Endothelial cell of umbilical vein (primary cell): Measurements from ENCODE around the gene IRF2.

ENCODE experiments used
- CTCF ChIP-seq, 2 donors: IDR thresholded peaks; 1 replicate in 1 of 2; 2 replicates in 1 of 2; pipeline ENCODE4 v1.5.1; 2011; ENCODE audit warnings: low read length in 2 of 2, mild to moderate bottlenecking in 2 of 2, moderate library complexity in 2 of 2, control low read depth in 1 of 2, inconsistent platforms in 1 of 2, low read depth in 1 of 2; ENCODE audit not compliant: insufficient read depth in 1 of 2; ENCODE audit errors: extremely low read depth in 1 of 2
- EZH2 ChIP-seq: IDR thresholded peaks from 2 replicates; pipeline ENCODE4 v1.6.1; 2012; ENCODE audit warnings: borderline replicate concordance, low read depth, mild to moderate bottlenecking, moderate library complexity, low read length, inconsistent platforms; ENCODE audit not compliant: severe bottlenecking
- MAX ChIP-seq: IDR thresholded peaks from 2 replicates; pipeline ENCODE4 v1.6.1; 2011; ENCODE audit not compliant: insufficient read depth, insufficient read length
- MYC ChIP-seq: IDR thresholded peaks from one replicate; pipeline ENCODE4 v1.6.1; 2011; ENCODE audit warnings: mild to moderate bottlenecking, low read depth, low read length
- POLR2A ChIP-seq: IDR thresholded peaks from 2 replicates; pipeline ENCODE4 v1.6.1; 2012; ENCODE audit warnings: low read depth, mild to moderate bottlenecking, control low read depth, low read length
- POLR2AphosphoS5 ChIP-seq: IDR thresholded peaks from 2 replicates; pipeline ENCODE4 v1.6.1; 2012; ENCODE audit warnings: low read depth, mild to moderate bottlenecking, control low read depth, low read length, moderate library complexity; ENCODE audit not compliant: insufficient read depth

GRCh38 chr4:184424993-184425758 lies 49.2 kb downstream of the IRF2 start:
- TF ChIP-seq POLR2A (no peak), EZH2 (no peak), CTCF (IDR thresholded peaks at IDR 0.05; ENCODE audit: extremely low read depth in 1 of 2, insufficient read depth in 1 of 2, low read depth in 1 of 2, low read length in 2 of 2) (no peak), MYC (no peak), POLR2AphosphoS5 (no peak), MAX (no peak)
